GM21825 (cell line): Measurements from ENCODE around the gene SUN2.

Source experiments
- ATAC-seq: cut with Tn5 transposase; IDR thresholded peaks from one replicate; pipeline ENCODE4 v1.9.1; 2021; ENCODE audit warnings: mild to moderate bottlenecking, moderate library complexity; ENCODE audit not compliant: unreplicated experiment

SUN2 gene

DNA sequence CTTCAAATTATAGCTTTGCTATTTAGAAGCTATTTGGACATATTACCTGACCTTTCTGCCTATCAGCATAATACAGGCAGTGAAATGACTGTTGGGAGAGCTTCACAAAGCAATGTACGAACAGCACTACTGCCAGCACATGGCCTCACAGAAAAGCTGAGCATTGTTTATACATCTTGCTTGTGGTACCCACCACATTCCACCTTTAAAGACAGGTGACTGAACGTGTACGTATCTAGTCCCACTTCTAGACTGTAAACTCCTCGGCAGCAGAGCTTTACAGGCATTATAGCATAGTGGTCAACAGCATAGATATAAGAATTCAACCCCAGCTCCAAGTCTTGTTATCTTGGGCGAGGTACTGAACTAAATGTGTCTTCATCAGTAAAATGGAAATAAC lies 56.7 kb downstream of the SUN2 start:
- ATAC-seq = no peak

DNA sequence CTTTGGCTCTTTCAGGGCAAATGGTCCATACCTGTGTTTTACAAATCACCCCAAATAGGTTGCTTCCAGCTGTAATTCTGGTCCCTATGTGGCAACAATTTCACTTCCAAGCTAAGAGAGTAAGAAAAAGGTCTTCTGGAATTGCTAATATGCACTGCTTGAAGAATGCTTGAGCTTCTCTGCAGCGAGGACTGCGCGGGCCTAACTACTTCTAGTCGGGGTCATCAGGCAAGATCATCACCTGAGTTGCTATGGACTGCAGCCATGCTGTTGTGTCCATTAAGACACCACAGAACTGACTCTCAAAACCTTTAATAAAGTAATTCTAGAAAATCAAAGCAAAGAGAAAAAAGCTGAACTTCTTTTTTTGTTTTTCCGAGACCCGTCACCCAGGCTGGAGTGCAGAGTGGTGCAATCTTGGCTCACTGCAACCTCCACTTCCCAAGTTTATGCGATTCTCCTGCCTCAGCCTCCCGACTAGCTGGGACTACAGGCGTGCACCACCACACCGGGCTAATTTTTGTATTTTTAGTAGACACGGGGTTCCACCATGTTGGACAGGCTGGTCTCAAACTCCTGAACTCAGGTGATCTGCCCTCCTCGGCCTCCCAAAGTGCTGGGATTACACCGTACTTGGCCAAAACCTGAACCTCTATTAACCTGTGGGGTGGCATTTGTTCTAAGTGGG lies 57.2 kb downstream of the SUN2 start:
- no peak for ATAC-seq

DNA sequence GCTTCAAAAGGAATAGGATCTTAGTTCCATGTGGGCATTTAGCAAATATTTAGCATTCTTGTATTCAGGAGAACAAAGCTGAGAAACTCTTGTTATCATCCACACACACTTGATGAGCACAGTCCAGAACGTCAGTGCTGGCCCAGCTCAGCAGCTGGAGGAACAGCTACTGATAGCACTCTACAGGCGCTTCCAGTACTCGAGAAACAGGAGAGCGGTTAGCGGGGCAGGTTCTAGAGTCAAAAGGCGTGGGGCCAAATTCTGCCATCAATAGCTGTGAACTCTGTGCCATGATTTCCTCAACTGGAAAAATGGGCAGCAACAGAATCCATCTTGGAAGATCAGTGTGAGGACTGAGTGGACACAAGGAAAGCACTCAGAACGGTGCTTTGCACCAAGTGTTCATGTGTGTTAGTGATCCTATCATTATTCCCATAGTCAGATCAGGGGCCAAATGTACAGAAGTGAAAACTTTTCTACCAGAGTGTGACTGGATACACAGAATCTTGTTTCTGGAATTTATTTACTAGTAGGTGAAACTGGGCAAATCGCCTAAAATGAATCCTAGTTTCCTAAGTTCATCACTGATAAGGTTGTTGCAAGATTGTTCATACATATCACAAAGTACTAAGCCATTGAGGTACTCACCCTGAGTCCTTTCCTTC lies 58.2 kb downstream of the SUN2 start:
- ATAC-seq = no peak

DNA sequence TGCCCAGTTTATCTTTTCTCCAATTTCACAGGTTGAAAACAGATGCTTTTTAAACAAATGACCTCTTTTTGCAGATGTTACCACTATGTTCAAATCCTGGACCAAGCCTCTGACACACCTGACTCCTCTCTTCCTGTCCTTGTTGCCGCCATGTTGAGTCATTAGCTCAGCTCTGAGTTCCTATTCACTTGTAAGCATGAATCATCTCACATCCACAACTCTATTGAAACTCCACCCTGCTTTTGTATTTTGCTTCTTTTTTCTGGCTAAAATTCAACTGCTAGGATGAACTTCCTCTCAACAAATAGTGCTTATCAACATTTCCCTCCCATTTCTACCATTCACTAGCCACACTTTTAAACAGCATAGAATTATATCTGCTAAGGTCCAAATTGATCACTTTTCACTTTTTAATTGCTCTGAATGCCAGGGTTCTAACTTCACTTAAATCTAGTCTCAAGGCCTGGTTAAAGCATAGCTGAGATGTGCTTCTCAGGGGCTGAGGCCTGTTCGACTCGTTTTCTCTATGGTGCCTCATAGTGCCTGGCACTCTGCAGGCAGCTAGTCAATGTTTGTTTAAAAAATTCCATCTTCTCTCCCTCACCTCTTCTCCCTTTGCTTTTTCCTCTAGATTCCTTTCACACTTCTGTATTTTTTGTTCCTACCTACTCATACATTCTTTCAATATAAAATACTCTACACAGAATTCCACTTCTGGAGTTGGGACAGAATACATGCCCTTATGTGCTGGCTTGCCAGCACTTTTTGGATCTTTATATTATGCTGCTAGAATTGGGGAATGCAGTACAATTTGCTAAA lies 59.0 kb downstream of the SUN2 start:
- no peak for ATAC-seq

DNA sequence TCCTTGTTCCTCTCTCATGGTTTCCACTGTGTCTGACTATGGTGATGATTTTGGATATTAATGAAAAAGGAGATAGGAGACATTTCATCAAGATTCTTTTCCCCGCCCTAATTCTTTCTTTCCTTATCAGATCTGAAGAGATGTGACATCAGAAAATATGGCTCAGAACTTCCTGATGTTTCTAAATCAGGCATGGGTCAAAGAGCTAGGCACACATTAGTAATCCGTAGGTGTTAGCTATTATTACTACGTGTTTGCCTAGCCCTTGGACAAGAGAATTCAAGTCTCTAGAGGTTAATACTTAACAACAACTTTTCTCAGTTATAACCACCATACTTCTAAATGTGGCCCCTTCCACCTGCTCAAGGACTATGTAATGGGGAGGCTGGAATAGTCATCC lies 60.9 kb downstream of the SUN2 start:
- no peak for ATAC-seq

DNA sequence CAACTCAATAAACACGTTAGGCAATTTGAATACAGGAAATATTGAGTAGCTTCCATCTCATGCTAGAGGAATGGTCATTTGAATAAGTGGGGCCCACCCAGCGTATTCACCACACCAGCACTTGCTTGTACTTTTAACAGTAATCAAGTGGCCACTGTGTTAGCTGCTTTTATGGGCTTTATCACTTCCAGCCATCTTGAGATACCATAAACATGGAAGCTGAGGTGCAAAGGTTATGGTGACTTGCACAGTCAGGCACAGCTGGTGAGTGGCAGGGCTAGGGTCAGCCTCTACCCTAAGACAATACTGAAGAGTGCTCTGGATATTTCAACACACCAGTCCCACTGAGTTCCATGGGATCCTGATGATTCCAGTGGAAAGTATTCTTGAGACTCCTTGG lies 61.7 kb downstream of the SUN2 start:
- no peak for ATAC-seq

DNA sequence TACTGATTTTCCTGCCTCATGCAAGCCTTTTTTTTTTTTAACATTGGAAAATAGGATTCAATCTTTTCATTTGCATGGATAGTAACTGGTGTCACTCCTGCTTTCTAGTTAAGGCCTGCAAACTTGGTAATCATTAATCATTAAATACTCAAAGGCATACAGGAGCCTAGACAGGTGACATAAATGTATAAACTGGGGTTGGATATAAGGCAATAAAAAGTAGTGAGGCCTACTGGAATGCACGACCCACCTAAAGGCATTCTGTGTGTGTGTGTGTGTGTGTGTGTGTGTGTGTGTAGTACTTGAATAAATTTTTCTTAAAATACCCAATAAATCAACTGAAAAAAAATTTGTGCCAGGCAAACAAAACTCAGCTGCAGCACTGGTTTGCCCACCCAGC lies 66.1 kb downstream of the SUN2 start:
- no peak for ATAC-seq

DNA sequence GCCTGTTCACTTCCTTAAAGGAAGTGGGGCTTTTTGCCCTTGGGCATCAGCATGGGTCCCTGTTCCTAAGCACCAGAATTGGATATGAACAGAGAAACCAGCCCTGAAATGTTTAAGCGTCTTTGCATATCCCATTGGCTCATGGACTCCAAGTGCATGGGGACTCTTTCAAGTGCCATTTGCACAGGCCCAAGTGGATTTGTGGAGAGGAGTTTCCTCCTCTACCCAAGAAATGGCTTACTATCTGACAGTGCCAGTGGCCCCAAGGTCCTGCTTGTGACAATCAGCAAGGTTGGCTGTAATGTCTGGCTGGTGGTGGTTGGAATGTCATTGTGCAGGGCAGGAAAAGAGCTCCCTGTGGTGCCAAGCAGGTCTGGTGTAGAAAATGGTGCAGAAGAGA lies 70.0 kb downstream of the SUN2 start:
- no peak for ATAC-seq

DNA sequence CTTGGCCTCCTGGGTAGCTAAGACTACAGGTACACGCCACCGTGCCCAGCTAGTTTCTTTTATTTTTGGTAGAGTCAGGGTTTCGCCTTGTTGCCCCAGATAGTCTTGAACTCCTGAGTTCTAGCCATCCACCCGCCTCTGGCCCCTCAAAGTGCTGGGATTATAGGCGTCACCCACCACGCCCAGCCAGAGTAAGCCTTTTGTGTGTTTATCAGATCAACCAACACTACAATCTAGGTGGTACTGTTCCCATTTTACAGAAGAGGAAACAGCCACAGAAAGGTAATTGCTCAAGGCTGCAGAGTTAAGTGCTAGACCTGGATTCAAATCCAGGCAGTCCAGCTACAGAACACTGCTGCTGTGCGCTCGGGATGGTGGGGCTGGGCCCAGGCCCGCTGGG lies 70.9 kb downstream of the SUN2 start:
- ATAC-seq = no peak
